Measurements from ENCODE around the gene MYH1.

The MYH1 gene

DNA sequence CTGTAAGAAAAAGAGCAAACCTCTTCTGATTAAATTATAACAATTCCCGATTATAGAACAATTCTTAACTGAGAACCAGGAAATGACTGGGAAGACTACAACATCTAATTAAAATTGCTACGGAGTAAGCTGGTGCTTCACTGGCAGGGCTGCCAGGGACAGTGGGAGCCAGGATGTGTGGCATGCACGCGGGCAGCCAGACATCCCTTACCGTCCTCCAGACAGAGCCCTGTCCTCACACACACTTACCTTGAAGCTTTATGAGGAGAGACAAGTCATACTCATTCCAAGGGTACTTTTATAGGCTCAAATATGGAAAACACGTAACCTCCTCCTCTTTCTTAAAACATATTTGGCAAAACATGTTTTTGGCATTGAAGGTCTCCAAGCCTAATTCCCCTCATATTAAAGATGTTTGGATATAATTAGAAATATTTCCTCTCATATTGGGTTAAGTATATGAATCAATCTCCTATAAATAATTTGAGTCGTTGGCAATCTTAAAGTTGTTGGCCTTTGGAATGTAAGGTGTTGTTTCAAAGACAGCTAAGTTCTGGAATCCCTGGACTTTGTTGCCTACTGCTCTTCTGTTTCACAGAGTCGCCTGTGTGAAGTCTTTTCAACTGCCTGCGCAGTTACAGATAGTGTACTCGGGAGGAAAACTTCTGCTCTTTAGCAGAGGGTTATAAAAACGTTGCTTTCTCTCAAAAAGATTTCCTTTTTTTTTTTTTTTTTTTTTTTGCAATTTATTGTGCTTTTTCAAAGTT lies at the start of gene MYH1:
Gene MYH1, minus strand, starts transcription at position 272 of the 767 bp plus-strand sequence. CDS start 1,900 bp downstream, outside the sequence.
- H3K4me3 ChIP-seq (ENCODE audit: low read depth, low read length): no peak within 1 kb of the TSS
- DNase-seq (ENCODE audit: low read depth): no peak
- TF ChIP-seq, protein P1, sequence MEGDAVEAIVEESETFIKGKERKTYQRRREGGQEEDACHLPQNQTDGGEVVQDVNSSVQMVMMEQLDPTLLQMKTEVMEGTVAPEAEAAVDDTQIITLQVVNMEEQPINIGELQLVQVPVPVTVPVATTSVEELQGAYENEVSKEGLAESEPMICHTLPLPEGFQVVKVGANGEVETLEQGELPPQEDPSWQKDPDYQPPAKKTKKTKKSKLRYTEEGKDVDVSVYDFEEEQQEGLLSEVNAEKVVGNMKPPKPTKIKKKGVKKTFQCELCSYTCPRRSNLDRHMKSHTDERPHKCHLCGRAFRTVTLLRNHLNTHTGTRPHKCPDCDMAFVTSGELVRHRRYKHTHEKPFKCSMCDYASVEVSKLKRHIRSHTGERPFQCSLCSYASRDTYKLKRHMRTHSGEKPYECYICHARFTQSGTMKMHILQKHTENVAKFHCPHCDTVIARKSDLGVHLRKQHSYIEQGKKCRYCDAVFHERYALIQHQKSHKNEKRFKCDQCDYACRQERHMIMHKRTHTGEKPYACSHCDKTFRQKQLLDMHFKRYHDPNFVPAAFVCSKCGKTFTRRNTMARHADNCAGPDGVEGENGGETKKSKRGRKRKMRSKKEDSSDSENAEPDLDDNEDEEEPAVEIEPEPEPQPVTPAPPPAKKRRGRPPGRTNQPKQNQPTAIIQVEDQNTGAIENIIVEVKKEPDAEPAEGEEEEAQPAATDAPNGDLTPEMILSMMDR (IDR thresholded peaks at IDR 0.05; ENCODE audit: low read depth, low read length, missing control alignments): no peak
- in situ Hi-C loops (cut with HindIII; ENCODE audit: low sequenced_read_pairs): no loop called here

DNA sequence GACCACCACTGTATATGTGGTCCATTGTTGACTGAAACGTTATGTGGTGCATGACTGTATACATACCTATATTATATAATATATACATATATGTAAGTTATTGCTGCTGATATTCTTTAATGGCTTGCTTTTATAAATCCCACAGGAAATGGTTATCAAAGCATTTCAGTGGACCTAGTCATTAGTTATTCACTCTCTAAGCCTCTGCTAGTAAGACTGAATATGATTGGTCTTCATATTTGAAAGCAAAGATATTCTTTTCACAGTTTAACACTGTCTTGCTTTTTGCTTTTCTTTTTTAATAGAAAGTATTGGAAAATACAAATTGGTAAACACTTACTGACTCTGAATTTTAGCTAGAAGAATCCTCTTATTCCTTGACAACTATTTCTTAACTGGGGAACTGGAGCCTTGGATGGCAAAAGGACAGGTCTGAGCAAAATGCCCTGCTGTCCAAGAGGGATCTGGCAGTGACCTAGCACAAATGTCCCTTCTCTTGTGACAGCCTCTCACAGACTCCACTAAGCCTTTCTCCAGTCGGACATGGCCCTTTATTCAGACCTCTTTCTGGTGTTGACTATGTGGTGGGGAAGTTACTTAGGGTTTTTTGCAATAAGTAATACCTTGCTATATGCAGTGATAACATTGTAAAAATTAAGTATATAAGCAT lies 45.8 kb upstream of the MYH1 start:
- TF ChIP-seq, protein P1 (IDR thresholded peaks at IDR 0.05; ENCODE audit: low read depth, low read length, missing control alignments): no peak
- in situ Hi-C loops (cut with HindIII; ENCODE audit: low sequenced_read_pairs): no loop called here
- no peak overlapping the region for H3K4me3 ChIP-seq (ENCODE audit: low read depth, low read length)
- DNase-seq (ENCODE audit: low read depth): no peak

DNA sequence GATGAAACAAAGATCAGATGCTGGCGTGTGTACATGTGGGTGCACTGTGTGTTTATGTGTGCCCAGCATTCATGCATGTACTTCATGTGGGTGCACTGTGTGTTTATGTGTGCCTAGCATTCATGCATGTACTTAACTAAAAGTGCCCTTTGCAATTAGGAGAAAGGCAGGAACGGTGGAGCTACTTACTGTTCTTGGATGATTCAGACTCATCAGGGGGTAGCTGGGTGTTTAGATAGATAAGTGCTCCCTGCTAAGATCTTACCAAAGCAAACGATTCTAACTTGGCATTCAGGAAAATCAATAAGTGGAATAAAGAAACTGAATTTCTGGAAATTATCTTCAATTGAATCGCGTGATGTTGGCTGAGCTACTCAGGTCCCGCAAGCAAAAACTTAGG lies 39.7 kb upstream of the MYH1 start:
- no peak overlapping the region for H3K4me3 ChIP-seq (ENCODE audit: low read depth, low read length)
- in situ Hi-C loops (cut with HindIII; ENCODE audit: low sequenced_read_pairs): no loop called here
- TF ChIP-seq, protein P1 (IDR thresholded peaks at IDR 0.05; ENCODE audit: low read depth, low read length, missing control alignments): no peak
- DNase-seq (ENCODE audit: low read depth): no peak

DNA sequence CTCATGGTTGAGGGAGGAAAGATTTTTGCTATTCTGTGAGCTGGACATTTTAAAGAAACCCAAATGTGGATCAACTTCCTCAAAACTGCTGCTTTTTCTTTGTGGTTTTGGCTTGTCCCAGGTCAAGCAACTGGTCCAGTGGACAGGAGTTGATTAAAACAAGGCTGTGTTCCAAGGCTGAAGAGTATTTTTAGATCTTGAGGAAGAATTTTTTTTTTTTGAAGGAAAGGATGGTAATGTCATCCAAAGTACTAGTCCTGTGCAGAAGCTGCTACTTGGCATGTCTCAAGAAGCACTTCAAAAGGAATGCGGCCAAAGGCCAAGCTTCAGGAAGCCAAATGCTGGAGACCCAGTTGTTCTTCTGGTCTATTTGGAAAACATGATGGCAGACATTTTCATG lies 39.1 kb upstream of the MYH1 start:
- H3K4me3 ChIP-seq (ENCODE audit: low read depth, low read length): no peak overlapping the region
- TF ChIP-seq, protein P1 (IDR thresholded peaks at IDR 0.05; ENCODE audit: low read depth, low read length, missing control alignments): no peak

DNA sequence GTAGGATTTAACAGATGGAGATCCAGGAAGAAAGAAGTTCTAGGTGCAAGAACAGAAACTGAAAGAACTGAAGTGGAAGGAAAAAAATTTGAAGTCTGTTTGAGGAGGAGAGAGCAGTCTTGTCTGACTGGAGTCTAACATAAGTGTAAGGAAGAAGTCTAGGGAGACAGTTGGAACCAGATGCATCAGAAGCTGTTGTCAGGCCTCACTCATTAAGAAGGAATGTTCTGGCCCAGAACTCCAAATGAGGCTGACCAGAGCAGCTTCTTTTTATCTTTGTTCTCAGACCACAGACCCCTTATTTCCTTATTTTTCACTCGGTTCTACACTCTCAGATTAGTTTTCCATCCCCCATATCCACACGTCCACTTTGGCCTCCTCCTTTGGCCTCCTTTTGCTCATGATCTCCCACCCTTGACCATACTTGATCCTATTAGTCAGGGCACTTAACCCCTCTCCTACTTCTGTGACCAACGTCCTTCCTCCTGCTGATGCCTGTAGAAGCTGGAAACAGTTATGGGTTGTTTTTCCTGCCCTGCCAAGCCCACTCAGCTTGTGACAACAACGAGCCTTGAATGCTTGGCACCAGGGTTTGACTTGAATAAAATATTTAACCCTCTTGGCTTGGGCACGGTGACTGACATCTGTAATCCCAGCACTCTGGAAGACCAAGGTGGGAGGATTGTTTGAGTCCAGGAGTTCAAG lies 38.1 kb upstream of the MYH1 start:
- in situ Hi-C loops (cut with HindIII; ENCODE audit: low sequenced_read_pairs): no loop called here
- no peak overlapping the region for H3K4me3 ChIP-seq (ENCODE audit: low read depth, low read length)
- TF ChIP-seq, protein P1 (IDR thresholded peaks at IDR 0.05; ENCODE audit: low read depth, low read length, missing control alignments): no peak
- DNase-seq (ENCODE audit: low read depth): no peak

More for the DNA sequence above, 39.1 kb upstream of the MYH1 start:
- DNase-seq (ENCODE audit: low read depth): peak; percentile 6
- in situ Hi-C loops (cut with HindIII; ENCODE audit: low sequenced_read_pairs): no loop called here

DNA sequence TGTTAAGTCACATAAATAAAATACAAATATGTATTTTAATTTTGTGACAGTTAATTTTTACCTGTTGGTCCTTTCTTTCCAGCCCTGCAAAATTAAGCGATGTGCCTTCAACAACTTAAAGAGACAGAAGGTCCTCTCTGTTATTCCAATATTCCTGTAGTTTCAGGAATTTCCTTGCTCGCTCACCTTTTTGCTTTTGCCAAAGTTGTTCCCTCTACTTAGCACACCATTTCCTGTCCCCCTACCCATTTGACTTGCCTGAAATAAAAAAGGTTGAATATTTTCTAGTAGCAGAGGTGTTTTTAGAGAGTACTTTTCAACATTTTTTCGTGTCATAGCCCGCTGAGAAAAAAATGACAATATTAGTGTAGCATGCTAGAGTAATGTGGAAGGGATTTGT lies 31.7 kb upstream of the MYH1 start:
- TF ChIP-seq, protein P1 (IDR thresholded peaks at IDR 0.05; ENCODE audit: low read depth, low read length, missing control alignments): no peak
- no peak overlapping the region for H3K4me3 ChIP-seq (ENCODE audit: low read depth, low read length)
- in situ Hi-C loops (cut with HindIII; ENCODE audit: low sequenced_read_pairs): no loop called here
- DNase-seq (ENCODE audit: low read depth): no peak

Measured in astrocyte of the cerebellum (primary cell).